Measurements from ENCODE around the gene FOXA3.

FOXA3 gene

DNA sequence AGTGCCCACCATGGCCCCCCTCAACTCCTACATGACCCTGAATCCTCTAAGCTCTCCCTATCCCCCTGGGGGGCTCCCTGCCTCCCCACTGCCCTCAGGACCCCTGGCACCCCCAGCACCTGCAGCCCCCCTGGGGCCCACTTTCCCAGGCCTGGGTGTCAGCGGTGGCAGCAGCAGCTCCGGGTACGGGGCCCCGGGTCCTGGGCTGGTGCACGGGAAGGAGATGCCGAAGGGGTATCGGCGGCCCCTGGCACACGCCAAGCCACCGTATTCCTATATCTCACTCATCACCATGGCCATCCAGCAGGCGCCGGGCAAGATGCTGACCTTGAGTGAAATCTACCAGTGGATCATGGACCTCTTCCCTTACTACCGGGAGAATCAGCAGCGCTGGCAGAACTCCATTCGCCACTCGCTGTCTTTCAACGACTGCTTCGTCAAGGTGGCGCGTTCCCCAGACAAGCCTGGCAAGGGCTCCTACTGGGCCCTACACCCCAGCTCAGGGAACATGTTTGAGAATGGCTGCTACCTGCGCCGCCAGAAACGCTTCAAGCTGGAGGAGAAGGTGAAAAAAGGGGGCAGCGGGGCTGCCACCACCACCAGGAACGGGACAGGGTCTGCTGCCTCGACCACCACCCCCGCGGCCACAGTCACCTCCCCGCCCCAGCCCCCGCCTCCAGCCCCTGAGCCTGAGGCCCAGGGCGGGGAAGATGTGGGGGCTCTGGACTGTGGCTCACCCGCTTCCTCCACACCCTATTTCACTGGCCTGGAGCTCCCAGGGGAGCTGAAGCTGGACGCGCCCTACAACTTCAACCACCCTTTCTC lies 8.2 kb downstream of the FOXA3 start:
- no peak for DNase-seq

DNA sequence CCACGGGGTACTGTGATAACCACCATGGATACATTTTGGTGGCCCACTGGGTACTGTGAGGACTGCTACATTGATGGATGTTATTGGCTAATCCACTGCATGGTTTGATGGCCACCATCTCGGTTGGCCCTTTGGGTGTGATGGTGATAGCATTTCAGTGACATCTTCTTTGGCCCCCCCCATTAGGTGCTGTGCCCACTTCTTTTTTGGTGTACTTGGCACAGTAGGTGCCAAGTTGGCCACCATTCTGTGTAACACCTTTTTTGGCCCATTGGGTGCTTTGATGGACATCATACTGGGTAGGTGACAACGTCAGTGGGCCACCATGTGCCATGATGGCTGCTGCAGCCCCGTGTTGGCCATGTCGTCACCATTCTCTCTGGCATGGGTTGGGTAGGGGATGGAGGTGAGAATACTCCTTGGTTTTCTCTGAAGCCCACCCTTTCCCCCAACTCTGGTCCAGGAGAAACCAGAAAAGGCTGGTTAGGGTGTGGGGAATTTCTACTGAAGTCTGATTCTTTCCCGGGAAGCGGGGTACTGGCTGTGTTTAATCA lies 9.2 kb downstream of the FOXA3 start:
- DNase-seq, result no peak

DNA sequence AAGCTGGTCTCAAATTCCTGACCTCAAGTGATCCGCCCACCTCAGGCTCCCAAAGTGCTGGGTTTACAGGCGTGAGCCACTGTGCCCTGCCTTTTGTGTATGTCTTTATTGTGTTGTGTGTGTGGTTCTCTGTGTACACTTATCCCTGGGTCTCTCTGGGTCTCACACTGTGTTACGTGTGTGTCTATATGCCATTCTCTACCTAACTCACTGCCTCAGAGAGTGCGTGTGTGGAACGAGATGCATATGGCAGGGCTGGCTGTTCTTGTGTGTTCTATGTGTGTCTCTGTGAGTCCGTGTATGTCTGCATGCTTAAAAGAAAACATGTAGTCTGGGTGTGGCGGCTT lies 10.5 kb downstream of the FOXA3 start:
- no peak for DNase-seq

DNA sequence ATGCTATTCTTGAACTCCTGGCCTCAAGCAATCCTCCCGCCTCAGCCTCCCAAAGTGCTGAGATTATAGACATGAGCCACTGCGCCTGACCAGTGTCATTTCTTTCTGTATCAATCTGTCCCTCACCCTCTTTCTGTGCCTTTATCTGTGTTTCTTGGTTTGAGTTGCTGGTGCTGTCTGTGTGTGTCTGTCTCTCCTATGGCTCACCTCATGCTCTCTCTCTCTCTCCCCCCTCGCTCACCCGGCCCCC lies 12.0 kb downstream of the FOXA3 start:
- DNase-seq, result no peak

DNA sequence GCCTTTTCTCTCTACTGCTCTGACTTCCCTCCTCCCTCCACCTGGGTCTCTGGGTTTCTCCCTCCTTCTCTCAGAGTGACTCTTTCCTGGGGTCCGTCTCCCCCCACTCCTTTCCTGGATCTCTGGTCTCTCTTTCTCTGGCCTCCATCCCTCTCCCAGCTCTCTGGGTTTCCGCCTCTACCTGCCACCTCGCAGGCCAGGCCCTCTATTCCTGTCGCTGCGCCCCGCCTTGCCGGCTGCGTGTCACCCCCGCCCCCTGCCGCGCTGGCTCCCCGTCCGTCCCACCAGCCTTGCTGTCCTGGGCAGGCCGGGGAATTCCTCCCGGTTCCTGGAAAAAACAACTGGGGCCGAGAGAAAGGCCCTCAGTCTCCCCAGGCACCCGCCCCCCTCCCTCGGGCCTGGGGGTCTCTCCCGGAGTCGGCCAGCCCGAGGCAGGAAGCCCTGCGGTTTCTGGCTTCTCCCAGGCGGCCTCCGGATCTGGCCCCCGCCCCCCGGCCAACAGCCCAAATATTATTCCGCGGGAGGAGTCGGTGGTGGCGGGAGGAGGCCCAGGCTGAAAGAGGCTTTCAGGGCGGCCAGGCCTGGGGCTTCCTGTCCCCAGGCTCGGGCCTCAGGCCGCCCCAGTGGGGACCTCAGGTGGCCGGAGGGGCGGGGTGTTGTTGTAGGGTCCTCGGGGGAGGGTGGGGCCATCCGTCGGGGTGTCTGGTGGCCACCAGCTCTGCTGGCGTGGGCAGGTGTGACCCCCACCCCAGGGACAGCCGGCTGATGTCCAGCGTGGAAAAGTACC lies 12.5 kb downstream of the FOXA3 start:
- DNase-seq, result no peak

DNA sequence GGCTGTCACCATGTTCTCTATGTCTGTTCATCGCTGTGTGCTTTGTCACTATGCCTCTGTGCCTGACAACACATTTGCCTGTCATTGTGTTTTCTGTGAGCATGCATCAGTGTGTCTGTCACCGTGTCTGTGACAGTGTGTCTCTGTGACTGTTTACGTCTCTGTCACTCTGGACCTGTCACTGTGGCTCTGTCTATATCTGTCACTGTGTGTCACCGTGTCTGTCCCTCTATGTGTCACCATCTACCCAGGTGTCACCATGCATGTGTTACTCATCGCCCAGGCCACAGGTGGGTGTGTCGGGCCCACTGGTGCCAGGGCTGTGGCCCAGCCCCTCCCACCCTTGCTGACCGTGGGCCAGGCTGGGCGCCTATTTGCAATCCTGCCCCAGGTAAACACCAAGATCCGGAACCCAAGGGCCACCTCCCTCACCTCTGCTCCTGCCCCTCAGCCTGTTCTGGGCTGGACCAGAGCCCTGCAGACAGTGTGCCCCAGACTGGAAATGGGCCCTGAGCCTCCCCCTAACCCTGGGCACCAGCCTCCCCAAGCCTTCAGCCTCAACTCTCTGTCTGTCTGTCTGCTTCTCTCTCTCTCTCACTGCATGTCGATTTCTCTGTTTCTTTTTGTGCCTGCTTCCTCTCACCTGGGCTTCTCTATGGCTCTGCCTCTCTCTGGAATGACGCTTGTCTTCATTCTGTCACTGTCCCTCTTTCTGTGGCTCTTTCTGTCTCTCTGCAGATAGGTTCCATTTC lies 14.1 kb downstream of the FOXA3 start:
- DNase-seq, result no peak

DNA sequence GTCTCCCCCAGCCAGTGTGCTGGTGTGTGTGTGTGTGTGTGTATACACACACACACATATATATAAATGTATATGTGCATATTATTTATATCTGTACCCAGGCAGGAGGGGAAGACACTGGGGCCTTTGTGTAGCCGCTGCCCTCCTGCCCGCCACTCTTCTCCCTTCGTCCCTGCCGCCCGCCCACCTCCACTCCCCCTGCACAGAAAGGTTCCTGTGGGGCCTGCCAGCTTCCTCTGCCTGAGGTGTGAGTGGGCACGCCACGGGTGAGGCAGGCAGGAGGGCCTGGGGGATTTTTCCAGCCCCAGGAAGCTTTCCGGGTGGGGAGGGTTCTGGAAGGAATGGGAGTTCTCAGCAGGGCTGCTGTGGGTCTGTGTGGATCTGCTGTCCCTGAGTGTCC lies 14.9 kb downstream of the FOXA3 start:
- no peak for DNase-seq

DNA sequence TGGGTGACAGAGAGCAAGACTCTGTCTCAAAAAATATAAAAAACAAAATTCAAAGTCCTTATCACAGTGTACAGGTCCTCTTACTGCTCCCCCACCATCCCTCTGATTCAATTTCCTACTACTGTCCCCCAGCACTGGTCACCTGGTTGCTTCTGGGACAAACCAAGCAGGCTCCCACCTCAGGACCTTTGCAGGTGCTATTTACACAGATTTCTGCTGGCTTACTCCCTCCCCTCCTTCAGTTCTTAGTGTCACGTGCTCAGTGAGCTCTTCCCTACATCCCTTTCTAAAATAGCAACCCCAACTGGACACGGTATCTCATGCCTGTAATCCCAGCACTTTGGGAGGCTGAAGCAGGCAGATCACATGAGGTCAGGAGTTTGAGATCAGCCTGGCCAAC lies 15.8 kb downstream of the FOXA3 start:
- no peak for DNase-seq

DNA sequence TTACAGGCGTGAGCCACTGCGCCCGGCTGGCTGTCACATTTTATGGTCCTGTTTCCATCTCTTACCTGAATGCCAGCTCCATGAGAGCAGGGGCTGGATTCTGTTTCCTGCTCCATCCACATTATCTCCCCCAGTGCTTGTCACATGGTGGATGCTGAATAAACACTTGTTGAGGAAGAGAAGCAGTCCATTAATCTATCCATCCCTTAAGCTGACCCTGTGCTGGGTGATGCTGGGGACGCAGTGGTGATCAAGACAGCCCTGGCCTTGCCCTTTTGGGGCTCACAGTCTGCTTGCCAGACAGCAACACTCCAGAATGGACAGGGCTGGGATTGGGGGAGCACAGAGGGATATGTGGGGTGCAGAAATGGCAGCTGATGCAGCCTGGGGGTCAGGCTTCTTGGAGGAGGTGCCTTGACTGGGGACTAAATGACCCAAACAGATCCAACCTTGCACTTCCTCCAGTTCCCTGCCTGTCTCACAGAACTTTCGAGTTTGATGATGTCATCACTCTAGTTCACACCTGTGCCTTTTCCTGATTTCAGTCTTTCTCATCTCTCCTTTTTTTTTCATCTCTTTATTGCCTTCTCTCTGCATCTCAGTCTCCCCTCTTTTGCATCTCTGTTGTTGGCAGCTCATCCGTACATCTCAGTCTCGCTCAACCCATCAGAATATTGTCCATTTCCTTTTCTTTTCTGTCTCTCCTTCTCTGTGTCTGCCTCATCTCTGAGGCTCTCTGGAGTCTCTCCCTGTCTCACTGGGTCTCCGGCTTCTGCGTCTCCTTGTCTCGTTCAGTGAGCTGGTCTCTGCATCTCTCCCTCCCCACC lies 17.2 kb downstream of the FOXA3 start:
- no peak for DNase-seq

DNA sequence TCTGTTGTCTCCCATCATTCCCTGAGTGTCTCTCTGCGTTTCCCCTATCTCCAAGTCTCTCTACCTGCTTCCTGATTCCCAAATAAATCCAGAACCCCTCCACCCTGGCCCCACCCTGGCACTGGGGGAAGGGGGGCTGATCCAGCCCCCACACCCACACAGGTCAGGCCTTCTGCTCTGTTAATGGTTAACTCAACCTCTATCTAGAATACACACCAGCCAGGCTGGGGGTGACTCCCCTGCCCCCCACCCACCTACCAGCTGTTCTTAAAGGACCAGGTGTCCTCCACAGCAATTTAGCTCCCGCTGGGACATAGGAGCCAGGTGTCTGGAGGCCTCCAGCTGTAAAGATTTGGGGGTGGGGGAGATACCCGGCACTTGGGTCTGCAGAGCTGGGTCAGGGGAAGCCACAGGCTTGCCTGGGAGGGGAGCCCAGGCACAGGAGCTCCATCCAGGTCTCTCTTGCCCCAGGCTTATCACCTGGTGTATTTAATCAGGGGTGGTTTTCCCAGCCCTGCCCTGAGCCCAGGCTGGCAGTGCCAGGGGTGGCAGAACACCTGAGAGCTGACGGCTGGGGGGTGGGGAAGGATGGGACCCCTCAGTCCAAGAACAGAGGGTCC lies 17.9 kb downstream of the FOXA3 start:
- DNase-seq, result no peak

DNA sequence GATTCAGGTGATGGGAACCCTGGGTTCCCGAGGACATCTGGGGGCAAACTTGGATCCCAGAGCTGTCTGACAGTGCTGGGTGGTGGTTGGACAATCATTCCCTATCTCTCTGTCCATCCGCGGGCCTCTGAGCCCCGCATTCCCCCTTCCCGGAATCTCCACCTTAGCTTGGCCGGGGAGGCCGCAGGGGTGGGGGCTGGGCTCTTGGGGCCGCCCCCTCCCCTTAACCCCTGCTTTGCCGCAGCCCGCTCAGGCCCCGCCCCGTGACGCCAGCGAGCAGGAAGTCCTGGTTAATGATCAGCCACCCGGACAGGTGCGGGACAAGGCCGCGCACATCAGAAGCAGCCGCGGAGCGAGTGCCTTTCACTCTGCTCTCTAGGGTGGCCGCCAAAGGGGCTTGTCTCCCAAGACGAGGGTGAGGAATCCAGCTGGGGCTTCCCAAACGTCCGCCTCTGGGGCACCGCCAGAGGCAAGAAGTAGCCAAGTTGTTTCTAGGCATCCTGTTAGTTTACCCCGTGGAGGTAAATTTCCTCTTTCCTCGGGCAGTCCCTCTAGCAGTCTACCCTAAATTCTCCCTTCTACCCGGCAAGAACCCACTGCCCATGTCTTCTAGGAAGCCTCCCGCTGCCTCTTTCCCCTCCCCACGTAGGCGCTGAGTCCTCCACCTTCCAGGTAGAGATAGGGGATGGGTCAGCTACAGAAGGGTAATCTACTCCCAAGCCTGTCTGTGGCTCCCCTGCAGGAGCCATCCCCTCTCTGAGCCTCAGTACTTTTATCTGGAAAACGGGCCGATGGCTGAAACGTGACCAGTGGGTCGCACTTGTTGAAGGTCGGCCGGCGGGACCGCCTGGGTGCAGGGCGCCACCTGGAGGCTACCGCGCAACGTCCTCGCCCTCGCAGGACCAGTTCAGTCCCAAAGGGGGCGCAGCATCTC lies 18.8 kb downstream of the FOXA3 start:
- peak in 36 of 51 donors; percentile 3 to 68 (median 30) for DNase-seq

DNA sequence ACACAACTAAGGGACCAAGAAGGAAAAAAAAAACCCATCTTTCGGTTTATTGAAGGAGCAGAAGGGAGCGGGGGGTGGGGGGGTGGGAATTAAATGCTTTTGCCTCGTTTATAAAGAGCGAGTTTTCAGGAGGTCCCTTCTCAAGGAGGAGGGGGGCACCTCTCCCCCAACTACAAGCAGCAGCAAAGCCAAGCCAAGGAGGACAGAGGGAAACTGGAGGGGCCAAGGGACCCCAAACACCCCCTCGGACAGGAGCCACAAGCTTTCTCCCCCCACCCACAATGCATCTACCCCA lies 19.4 kb downstream of the FOXA3 start:
- no peak for DNase-seq

DNA sequence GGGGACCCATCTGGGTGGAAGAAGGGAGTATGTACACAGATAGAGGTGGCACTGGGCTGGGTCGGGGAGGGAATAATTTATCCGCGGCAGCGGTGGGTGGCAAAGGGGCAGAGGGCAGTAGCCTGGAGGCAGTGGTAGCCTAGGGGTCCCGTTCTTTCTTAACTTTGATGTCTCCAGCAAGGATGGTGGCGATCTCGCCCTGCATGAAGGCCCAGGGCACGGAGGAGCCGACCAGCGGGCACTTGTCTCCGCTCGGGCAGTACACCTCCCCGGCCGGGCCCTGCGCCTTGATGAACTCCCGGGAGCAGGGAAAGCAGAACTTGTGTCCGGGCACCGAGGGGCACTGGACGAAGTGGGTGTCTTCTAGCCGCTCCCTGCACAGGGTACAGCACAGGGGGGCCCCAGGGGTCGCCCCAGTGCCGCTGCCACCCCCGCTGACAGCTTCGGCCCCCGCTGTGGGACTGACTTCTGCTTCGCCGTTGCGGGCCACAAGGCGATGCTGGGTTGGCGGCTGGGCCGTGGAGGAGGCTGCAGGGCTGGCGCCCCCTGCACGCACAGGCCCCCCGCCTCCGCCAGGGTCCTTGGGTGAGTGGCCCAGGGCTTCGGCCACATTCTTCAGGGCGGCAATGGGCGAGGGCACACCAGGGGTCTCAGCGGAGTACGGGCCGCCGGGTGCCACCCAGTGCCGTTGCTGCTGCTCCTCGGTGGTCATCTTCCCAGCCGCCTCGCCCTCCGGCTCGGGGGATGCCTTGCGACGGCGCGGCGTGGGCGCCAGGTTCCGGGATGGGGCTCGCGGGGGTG lies 20.0 kb downstream of the FOXA3 start:
- no peak for DNase-seq

DNA sequence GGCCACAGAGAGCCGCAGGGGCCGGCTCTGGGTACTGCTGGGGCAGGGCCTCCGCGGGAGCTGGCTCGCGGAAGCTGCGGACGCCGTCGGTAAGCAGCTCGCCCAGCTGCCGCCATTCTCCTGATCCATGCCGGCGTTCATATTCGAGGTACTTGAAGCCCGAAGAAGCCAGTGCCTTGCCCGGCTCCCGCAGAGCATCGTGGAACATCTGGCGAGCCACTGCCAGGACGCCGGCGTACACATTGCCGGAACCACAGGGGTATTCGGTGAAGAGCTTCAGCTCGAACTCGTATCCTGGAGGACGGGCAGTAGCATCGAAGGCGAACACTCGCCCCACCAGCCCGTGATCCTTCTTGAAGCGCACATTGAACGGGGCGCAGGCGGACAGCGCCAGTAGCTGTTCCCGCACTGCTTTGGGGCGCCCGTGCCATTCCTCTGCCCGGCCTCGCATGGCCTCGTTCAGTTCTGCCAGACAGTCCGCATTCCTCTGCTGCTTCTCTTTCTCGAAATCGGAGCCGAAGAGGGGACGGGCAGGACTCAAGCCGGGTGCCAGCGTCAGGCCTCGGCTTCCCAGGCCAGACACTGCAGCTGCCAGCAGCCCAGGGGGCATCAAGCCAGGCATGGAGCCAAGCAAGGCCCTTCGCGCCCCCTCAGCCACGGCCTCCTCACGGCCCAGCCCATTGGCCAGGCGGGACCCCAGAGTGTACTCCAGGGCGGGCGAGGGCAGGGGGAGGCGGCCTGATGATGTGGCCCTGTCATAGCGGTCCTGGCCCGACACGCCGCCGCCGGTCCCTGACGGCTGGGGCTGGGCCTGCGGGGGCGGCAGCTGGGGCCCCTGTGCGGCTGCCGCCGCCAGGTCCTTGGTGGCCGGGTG lies 20.8 kb downstream of the FOXA3 start:
- DNase-seq, result peak in 2 of 51 donors; percentile 2 to 22

DNA sequence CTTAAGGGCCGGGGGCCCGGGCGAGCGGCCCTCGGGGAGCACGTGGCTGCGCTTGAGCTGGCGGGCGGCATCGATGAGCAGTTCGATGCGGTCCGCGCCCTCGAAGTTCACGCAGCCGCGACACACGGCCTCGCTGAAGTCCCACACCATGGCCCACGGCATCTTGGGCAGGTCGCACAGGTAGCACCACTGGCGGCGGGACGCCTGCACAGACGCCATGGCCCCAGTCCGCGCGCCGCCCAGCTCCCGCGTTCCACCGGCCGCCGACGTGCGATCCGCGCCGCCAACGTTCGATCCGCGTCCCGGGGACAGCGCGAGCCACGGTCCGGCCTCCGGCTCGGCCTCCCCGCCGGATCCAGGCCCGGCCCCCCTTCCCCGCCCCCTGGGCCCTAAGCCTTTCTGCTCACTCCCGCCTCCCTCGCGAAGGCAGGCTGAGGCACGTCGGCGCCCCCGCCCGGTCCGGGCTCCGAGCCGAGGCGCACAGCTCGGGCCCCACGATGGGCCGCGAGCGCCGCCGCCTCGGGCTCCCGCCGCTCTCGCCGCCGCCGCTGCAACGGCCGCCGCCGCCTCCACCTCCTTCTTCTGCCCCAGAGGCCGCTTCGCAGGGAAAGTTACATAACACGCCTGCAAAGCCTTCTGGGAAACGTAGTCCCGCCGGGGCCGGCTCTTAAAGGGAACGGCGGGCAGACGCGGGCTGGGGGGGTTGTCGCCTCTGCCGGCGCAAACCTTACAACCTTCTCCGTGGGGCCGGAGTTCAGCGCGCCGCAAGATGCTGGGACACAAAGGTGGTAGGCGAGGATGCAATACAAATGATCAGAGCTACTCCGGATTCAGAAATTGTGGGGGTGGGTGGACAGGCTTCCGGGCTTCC lies 21.7 kb downstream of the FOXA3 start, which contains the start of gene IRF2BP1:
IRF2BP1 (minus strand) TSS at position 586 of the 871 bp plus-strand sequence; CDS start at position 219, 367 bp downstream.
- DNase-seq, result peak; percentile 63 to 95 (median 86)

DNA sequence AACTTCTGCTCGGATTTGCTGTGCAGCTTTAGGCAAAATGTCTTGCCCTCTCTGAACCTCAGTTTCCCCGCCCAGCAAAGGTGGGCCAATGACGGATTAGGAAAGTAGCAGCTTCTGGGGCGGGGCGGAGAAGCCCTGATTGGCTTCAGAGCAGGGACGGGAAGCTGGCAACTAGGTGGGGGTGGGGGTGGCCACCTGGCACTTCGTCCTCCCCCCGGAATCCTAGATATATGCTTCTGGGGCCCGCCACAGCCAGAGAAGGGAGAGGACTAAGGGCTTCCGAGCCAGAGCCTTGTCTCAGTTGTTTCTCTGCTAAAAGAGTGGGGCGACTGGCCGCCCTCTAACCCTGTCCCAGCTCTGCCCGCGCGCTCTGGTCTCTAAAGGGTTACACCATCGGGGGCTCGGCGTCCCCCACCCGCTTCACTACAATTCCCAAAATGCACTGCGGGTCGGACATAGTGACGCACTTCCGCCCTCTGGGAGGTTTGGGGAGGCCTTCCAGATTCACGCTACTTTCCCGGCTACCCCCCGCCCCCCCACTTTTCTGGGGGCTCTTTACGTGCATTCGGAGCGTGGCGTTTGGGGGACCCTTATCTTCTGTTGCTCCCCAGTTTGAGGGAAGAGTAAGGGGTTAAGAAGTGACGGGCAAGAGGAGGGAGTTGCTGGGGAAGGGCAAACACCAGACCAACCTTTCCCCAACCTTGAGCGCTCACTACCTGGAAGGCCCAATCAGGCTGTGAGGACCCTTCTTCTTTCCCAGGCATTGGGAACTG lies 22.5 kb downstream of the FOXA3 start:
- peak; percentile 60 to 95 (median 84) for DNase-seq
